Measurements from ENCODE around the gene SGCG.

SGCG gene

DNA sequence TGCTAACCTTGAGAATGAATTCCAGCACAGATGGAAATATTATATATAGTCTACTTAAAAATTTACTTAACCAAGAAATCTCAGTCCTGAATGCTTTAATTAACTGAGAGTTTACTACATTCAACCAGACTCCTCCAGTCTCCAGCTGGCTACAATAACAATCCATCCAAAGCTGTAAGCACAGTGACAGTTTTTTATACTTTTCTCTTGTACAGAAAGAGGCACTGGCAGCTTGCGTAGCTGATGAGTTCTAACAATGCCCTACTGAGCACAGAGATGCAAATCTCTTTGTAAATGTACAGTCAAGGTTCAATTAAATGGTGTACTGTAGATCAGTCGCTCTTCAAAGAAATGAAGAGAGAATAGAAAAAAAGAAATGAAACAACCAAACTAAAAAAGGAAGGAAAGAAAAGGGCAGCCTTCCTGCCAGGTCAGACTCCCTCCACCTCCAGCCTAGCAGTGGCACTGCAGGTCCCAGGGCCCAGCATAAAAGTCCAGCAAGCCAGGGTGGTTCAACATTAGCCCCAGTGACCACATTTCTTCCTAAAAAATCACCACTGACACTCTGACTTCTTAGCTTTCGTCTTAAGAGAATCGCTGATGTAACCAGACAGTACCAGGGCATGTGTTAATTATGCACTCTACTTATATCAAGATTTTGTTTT, 164.3 kb downstream of the SGCG start:
- DNase-seq (ENCODE audit: low read depth) = no peak
- H3K4me3 ChIP-seq (ENCODE audit: low read depth, low read length) = no peak overlapping the region
- TF ChIP-seq, protein P1, sequence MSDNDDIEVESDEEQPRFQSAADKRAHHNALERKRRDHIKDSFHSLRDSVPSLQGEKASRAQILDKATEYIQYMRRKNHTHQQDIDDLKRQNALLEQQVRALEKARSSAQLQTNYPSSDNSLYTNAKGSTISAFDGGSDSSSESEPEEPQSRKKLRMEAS (IDR thresholded peaks at IDR 0.05; ENCODE audit: low read depth, low read length) = no peak
- TF ChIP-seq MYC (IDR thresholded peaks at IDR 0.05; ENCODE audit: low read depth, low read length) (no peak), POLR2A (IDR thresholded peaks at IDR 0.05; ENCODE audit: extremely low read depth, insufficient read length) (no peak)
- TF ChIP-seq, protein P2, sequence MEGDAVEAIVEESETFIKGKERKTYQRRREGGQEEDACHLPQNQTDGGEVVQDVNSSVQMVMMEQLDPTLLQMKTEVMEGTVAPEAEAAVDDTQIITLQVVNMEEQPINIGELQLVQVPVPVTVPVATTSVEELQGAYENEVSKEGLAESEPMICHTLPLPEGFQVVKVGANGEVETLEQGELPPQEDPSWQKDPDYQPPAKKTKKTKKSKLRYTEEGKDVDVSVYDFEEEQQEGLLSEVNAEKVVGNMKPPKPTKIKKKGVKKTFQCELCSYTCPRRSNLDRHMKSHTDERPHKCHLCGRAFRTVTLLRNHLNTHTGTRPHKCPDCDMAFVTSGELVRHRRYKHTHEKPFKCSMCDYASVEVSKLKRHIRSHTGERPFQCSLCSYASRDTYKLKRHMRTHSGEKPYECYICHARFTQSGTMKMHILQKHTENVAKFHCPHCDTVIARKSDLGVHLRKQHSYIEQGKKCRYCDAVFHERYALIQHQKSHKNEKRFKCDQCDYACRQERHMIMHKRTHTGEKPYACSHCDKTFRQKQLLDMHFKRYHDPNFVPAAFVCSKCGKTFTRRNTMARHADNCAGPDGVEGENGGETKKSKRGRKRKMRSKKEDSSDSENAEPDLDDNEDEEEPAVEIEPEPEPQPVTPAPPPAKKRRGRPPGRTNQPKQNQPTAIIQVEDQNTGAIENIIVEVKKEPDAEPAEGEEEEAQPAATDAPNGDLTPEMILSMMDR (IDR thresholded peaks at IDR 0.05; ENCODE audit: low read depth, low read length) = no peak

DNA sequence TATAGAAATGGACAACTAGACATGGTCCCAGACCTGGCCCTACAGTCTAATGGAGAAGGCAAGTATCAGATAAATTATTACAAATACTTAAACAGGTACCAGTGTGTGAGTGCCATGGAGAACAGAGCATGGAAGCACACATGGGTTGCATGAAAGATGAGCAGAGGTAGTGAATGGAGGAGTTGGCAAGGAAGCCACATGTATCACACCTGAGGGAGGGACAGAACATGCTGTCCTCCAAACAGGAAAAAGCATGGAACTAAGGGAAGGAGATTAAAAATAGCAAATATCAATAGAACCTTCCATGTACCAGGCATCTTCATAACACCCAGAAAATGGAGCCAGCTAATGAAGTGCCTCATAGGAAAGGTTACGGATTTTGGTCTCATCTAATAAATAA, 166.8 kb downstream of the SGCG start:
- TF ChIP-seq, protein P1 (IDR thresholded peaks at IDR 0.05; ENCODE audit: low read depth, low read length) = no peak
- no peak for TF ChIP-seq MYC (IDR thresholded peaks at IDR 0.05; ENCODE audit: low read depth, low read length)
- no peak for DNase-seq (ENCODE audit: low read depth)
- no peak overlapping the region for H3K4me3 ChIP-seq (ENCODE audit: low read depth, low read length)

DNA sequence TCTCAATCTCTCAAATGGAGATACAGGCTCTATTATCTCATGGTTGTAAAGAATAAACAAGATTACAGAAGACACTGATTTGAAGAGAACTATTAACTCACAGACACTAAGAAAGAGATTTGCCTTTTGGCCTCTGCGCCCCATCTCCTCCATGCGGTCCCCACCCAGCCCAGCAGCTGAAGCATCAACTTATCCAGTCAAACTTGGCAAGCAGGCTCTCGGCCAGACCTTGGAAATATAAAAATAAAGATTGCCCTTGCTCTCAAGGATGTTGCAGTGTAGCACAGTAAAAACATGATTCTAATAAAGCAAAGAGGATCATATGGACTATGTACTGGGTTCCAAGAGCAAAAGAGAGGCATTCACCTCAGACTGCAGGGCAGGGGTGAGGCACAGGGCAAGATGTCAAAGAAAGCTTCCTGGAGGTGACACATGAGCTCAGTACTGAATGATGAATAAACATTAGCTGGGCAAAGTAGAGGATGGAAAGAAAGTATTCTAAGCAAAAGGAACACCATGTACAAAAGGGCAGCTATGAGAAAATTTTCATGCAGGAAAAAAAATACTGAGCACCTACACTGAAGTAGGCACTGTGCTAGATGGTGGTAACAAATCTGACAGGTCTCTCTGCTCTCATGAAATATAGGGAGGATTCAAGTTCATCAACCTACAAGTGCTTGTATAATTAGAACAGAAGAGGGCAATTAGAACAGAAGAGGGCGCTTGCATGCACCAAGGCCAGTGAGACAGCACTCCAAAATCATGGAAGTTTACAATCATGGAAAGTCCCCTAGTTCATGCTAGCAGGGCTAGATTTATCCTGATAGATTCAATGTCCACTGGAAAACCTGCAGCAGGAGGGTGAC, 167.7 kb downstream of the SGCG start:
- DNase-seq (ENCODE audit: low read depth) = no peak
- H3K4me3 ChIP-seq (ENCODE audit: low read depth, low read length) = no peak overlapping the region

DNA sequence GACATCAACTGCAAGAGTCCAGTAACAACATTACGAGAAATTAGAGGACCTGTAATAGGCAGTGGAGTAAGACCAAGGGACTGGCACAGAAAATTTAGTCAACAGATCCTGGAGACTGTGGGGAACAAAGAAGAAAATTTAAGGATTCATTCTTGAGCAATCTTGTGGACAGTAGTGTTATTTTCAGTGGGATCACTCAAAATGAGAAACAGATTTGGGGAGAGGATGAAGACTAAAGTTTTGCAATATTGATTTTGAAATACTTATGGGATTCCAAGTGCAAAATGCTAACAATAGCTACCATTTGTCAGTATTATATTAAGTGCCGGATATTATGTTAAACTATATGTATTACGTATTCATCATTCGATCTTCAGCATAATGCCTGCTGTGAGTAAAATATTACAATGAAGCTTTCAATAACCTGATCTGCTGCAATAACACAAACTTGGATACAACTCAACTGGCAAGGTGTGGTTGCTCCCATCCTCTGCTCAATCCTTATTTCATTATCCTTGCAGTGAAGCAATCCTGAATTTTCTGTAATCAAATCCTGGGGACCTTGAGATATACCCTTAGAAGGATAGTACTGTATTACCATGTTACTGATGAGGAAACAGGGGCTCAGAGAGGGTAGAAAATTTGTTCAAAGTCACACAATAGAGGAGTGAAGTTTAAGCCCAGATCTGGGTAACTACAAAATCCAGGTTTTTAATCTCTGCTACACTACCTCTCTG, 168.6 kb downstream of the SGCG start:
- no peak overlapping the region for H3K4me3 ChIP-seq (ENCODE audit: low read depth, low read length)
- DNase-seq (ENCODE audit: low read depth) = no peak
- TF ChIP-seq POLR2A (IDR thresholded peaks at IDR 0.05; ENCODE audit: extremely low read depth, insufficient read length) (no peak), MYC (IDR thresholded peaks at IDR 0.05; ENCODE audit: low read depth, low read length) (no peak)
- TF ChIP-seq, protein P2 (IDR thresholded peaks at IDR 0.05; ENCODE audit: low read depth, low read length) = no peak
- TF ChIP-seq, protein P1 (IDR thresholded peaks at IDR 0.05; ENCODE audit: low read depth, low read length) = no peak

More for the DNA sequence above, 167.7 kb downstream of the SGCG start:
- TF ChIP-seq, protein P1 (IDR thresholded peaks at IDR 0.05; ENCODE audit: low read depth, low read length) = no peak
- TF ChIP-seq POLR2A (IDR thresholded peaks at IDR 0.05; ENCODE audit: extremely low read depth, insufficient read length) (no peak), MYC (IDR thresholded peaks at IDR 0.05; ENCODE audit: low read depth, low read length) (no peak)
- TF ChIP-seq, protein P2 (IDR thresholded peaks at IDR 0.05; ENCODE audit: low read depth, low read length) = no peak

DNA sequence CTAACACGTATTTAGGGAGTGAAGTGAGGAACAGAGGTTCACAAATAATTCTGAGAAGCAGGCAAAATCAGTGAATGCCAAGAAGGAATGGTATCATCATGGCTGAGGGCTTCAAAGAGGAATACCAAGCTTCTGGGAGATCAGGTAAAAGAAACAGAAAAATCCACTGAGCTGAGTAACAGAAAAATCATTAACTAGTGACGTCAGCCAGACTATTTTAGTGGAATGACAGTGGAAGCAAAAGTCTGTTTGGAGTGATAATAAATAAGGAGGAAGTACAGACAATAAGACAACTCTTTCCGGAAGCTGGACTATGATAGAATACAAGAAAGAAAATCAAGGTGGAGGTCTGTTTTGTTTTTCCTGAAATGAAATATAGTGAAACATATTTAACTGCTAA, 169.2 kb downstream of the SGCG start:
- no peak overlapping the region for H3K4me3 ChIP-seq (ENCODE audit: low read depth, low read length)
- TF ChIP-seq POLR2A (IDR thresholded peaks at IDR 0.05; ENCODE audit: extremely low read depth, insufficient read length) (no peak), MYC (IDR thresholded peaks at IDR 0.05; ENCODE audit: low read depth, low read length) (no peak)
- TF ChIP-seq, protein P2 (IDR thresholded peaks at IDR 0.05; ENCODE audit: low read depth, low read length) = no peak
- TF ChIP-seq, protein P1 (IDR thresholded peaks at IDR 0.05; ENCODE audit: low read depth, low read length) = no peak
- DNase-seq (ENCODE audit: low read depth) = no peak
